ENCODE data around the gene ZMYND19.

Gene ZMYND19

DNA sequence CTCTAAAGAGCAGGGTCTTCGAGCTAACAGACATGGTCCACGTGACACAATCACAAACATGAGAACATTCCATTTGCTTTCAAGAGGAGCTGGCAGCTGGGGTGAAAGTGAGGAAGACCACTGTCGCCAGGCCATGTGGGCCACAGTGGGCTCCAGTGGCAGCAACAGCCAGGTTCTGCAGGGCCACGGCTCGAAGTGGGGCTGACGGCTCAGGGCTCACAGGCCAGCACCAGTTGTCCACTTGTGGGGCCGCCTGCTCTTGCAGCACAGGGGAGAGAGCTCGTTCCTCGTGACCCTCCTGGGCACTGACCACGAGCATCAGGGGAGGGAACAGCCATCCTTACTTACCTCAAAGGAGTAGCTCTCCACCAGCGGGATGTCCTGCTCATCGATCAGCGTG is 2.0 kb downstream of the ZMYND19 start:
- peaks cover 26% of the 10 kb centered on the region for H3K4me1 Mint-ChIP-seq
- CTCF ChIA-PET = interaction anchor here (0.7 to 2.4 kb wide), 5 partner anchors 9 to 156 kb away, joined by 4 to 12 read pairs (median 4); partner anchors contain the start of gene DPH7
- peak overlapping the region; percentile 84 for H3K4me3 Mint-ChIP-seq
- H3K9me3 Mint-ChIP-seq = no peaks in the 10 kb centered on the region
- H3K27ac Mint-ChIP-seq = no peak overlapping the region
- no peak for DNase-seq
- H3K36me3 Mint-ChIP-seq = peaks cover 14% of the 10 kb centered on the region
- no peaks in the 10 kb centered on the region for H3K27me3 Mint-ChIP-seq

DNA sequence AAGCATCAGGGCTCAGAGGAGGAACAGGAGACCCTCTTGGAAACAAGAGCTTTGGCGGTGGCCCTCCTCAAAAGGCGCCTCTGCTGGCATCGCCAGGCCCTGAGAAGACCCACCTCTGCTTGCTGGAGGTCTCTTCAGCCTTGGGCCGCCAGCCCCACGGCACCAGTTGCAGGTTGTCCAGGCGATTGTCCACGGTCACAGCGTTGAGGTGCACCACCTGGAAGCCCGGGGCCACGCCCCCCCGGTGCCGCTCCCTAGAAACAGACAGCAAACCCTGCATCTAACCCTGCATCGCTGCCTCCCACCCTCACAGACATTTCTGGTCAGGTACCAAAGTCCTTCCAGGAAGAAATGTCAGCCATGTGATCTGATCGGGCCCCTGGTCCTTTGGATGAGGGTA is 3.5 kb downstream of the ZMYND19 start:
- DNase-seq = no peak
- no peaks in the 10 kb centered on the region for H3K27me3 Mint-ChIP-seq

DNA sequence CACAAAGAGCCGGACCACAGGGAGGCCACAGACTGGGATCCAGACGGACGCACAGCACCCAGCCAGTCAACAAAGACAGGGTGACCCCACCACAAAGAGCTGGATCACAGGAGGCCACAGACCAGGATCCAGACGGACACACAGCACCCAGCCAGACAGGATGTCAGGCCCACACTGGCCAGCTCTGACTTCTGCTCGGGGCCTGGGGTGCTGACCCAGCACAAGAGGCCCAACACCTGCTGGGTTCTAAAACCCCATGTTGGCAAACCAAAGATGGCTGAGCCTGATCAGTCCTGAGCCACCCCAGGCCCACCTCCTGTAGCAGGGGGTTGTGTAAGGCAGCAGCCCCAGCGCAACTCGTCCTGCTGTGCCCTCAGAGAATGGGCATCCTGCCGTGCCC is 6.4 kb downstream of the ZMYND19 start:
- Mint-ChIP-seq H3K27me3 (no peaks in the 10 kb centered on the region), H3K27ac (no peak overlapping the region), H3K4me1 (peaks cover 18% of the 10 kb centered on the region), H3K9me3 (no peaks in the 10 kb centered on the region), H3K4me3 (no peak overlapping the region), H3K36me3 (peaks cover 19% of the 10 kb centered on the region)
- CTCF ChIA-PET = no interaction called here
- no peak for DNase-seq

More for the DNA sequence above, 3.5 kb downstream of the ZMYND19 start:
- H3K4me3 Mint-ChIP-seq = no peak overlapping the region
- peaks cover 21% of the 10 kb centered on the region for H3K36me3 Mint-ChIP-seq
- CTCF ChIA-PET = interaction anchor here (2.4 kb wide), 1 partner anchor 7 kb away, joined by 12 read pairs; the partner anchor contains the start of gene DPH7
- H3K27ac Mint-ChIP-seq = no peak overlapping the region
- H3K9me3 Mint-ChIP-seq = no peaks in the 10 kb centered on the region
- H3K4me1 Mint-ChIP-seq = peaks cover 23% of the 10 kb centered on the region

DNA sequence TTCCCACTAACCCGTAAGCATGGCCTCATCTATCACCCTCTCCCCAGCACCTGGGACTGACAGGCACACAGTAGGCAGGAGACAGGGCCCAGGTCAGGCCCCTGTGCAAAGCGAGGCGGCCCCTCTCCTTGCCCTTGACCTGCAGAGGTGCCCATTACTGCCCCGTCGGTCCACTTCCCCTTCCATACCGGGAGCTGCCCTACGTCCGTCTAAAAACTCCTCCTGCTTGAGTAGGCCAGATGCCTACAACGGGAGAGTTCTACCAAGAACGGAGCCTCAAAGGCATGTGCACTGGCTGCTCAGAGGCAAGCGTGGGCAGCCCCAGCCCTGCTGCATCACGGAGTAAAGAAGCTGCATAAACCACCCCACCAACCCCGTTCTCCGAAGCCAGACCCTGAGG is 7.0 kb downstream of the ZMYND19 start:
- peaks cover 19% of the 10 kb centered on the region for H3K36me3 Mint-ChIP-seq

DNA sequence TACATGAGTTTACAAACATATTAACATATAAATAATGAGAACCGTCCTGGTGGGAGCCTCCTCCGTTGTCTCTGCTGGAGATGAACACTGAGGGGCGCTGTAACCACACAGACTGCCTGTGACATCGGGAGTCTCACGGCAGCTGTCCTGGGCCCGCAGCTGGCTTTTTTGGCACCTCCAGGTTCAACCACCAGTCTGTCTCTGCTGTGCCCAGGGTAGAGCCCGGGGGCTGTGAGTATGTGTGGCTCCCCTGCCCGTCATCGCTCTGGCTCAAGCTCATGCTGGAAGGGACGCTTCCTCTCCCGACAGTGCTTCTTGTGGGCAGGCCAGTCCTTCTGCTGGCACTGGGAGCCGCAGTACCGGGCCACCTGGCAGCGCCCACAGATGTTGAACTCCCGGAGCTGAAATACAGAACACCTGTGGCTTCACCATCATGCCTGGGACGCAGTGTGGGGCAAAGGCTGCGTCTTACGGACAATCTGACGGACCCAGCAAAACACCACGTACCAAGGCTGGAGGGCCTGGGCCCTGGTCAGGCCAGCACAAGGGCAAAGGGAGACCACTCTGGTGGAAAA is 7.9 kb downstream of the ZMYND19 start:
- H3K27ac Mint-ChIP-seq = no peak overlapping the region
- CTCF ChIA-PET = interaction anchor here (1.6 kb wide), 1 partner anchor 113 kb away, joined by 3 read pairs; no protein-coding TSS in a partner anchor
- H3K4me1 Mint-ChIP-seq = peaks cover 14% of the 10 kb centered on the region

More for the DNA sequence above, 7.0 kb downstream of the ZMYND19 start:
- Mint-ChIP-seq H3K4me1 (peaks cover 13% of the 10 kb centered on the region), H3K9me3 (no peaks in the 10 kb centered on the region), H3K27me3 (no peaks in the 10 kb centered on the region), H3K4me3 (no peak overlapping the region), H3K27ac (no peak overlapping the region)
- no peak for DNase-seq
- CTCF ChIA-PET = no interaction called here

DNA sequence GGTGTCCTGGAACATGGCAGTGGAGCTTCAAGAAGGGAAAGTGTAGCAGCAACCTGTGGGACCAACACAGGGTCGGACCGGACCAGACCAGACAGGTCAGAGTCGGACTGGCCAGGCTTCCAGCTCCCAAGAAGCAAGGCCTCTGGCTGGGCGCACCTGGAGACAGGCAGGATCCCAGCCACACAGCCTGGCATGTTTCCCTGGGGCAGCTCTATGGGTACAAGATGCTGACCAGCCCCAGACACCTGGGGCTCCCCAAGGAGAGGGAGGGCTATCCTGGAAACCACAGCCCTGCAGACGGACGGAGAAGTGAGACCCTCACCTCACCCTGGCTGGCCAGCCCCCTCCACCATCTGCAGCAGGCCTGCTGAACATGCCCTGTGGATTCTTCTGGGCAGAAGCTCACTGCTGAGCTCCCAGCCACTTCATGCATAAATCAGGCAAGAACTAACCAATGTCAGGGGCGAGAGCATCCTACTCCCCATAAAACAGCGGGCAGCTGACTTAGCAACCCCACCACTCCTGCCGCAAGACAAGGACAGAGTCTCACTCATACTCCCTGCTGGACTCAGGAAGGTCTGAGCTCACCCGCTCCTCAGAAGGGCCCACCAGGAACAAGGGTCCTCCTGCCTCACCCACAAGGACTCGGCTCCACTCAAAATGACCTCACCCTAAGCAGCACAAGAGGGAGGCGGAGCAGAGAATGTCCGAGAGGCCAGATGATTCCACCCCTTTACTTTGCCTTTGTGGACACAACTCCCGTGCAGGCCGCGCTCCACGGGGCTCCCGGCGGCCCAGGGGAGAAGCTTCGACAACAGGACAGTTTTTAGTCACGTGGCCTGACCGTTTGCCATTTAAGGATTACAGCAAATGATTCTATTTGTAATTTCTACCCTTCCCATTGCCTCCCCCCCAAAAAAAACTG is 8.7 kb downstream of the ZMYND19 start:
- CTCF ChIA-PET = interaction anchor here (0.7 to 1.6 kb wide), 5 partner anchors 9 to 114 kb away, joined by 3 to 4 read pairs (median 3); partner anchors contain the start of gene ZMYND19
- H3K9me3 Mint-ChIP-seq = no peaks in the 10 kb centered on the region
- H3K36me3 Mint-ChIP-seq = peaks cover 16% of the 10 kb centered on the region
- DNase-seq = no peak
- H3K27ac Mint-ChIP-seq = no peak overlapping the region
- H3K4me3 Mint-ChIP-seq = no peak overlapping the region
- no peaks in the 10 kb centered on the region for H3K27me3 Mint-ChIP-seq
- peaks cover 20% of the 10 kb centered on the region for H3K4me1 Mint-ChIP-seq

More for the DNA sequence above, 7.9 kb downstream of the ZMYND19 start:
- H3K36me3 Mint-ChIP-seq = peaks cover 14% of the 10 kb centered on the region
- H3K4me3 Mint-ChIP-seq = no peak overlapping the region
- no peaks in the 10 kb centered on the region for H3K9me3 Mint-ChIP-seq
- DNase-seq = peak; percentile 53
- H3K27me3 Mint-ChIP-seq = no peaks in the 10 kb centered on the region

DNA sequence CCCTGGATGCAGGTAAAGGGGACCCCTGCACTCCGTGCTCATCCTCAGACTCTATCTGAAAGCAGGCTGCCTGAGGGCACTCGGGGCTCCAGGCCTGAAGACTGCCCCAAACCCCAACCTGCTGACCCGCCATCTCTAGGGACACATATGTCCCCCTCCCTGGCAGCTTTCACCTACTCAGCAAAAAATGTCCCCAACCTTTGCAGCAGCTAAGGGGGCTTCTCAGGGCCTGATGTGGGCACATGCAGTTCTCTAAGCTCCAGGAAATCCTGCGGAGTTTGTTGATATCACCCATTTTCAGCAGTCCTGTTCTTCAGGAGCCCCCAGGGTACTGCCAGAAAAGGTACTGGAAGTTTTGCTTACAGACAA is 9.4 kb downstream of the ZMYND19 start:
- Mint-ChIP-seq H3K36me3 (peaks cover 12% of the 10 kb centered on the region), H3K4me1 (peaks cover 27% of the 10 kb centered on the region), H3K27ac (no peak overlapping the region), H3K9me3 (no peaks in the 10 kb centered on the region), H3K4me3 (no peak overlapping the region), H3K27me3 (no peaks in the 10 kb centered on the region)
- no peak for DNase-seq
- CTCF ChIA-PET = interaction anchor here (0.7 to 1.6 kb wide), 4 partner anchors 22 to 114 kb away, joined by 3 to 4 read pairs (median 4); no protein-coding TSS in a partner anchor

DNA sequence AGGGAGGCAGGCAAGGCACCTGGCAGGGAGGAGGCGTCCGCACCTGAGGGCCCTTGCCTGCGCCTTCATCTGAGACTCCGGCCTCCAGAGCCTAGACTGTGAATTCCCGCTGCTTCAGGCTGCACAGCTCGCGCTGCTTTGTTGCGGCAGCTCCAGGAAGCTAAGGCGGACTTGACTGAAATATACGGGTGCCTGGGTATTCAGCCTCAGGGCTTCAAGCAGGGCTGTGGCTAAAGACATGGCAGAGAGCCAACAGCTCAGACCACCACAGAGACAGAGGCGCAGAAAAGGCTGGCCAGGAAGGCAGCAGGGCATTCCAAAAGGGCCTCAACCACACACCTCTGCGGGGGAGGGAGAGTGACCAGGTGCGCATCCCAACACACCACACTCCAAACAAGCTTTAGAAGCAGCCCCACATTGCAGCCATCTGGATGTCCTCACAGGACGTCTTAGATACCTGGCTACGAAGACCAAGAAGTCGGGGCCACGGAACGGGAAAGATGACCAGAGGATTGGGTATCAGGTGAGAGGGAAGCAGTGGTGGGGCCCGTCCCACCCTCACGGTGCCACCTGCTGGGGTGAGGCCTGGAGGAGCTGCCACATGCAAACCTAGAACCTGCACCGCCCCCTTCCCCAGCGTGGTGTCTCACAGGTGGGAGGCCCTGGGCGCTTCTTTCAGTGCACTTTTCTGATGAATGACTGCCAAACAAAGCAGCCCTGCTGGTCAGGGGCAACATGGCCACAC is 9.9 kb downstream of the ZMYND19 start:
- peaks cover 32% of the 10 kb centered on the region for H3K4me1 Mint-ChIP-seq
- no peak overlapping the region for H3K4me3 Mint-ChIP-seq
- CTCF ChIA-PET = interaction anchor here (0.6 to 1.9 kb wide), 6 partner anchors 8 to 115 kb away, joined by 3 to 12 read pairs (median 4); partner anchors contain the start of gene MRPL41

DNA sequence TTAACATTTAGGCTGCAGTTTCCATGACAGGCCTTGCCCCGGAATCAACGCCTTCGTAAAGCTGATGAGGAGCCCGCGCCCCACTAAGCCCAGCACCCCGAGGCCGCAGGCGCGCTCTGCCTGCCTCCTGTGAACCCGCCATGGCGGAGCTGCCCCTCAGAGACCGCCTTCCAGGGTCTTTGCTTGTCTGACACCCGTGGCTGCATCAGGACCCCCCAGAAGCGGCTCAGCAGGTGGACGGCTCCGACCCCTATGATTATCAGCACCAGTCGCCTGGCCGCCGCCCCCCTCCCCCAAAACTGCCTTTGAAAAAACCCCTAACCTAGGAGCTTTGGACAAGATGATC is 11.1 kb downstream of the ZMYND19 start:
- Mint-ChIP-seq H3K4me1 (peaks cover 35% of the 10 kb centered on the region), H3K4me3 (peak overlapping the region; percentile 82), H3K9me3 (no peaks in the 10 kb centered on the region), H3K27ac (peak overlapping the region; percentile 74), H3K36me3 (peaks cover 25% of the 10 kb centered on the region), H3K27me3 (no peaks in the 10 kb centered on the region)
- CTCF ChIA-PET = interaction anchor here (0.6 to 1.9 kb wide), 6 partner anchors 9 to 217 kb away, joined by 3 to 12 read pairs (median 4); partner anchors contain the start of genes MRPL41 and ZMYND19
- no peak for DNase-seq

More for the DNA sequence above, 9.9 kb downstream of the ZMYND19 start:
- no peak for DNase-seq
- Mint-ChIP-seq H3K27me3 (no peaks in the 10 kb centered on the region), H3K9me3 (no peaks in the 10 kb centered on the region), H3K36me3 (peaks cover 17% of the 10 kb centered on the region), H3K27ac (no peak overlapping the region)

DNA sequence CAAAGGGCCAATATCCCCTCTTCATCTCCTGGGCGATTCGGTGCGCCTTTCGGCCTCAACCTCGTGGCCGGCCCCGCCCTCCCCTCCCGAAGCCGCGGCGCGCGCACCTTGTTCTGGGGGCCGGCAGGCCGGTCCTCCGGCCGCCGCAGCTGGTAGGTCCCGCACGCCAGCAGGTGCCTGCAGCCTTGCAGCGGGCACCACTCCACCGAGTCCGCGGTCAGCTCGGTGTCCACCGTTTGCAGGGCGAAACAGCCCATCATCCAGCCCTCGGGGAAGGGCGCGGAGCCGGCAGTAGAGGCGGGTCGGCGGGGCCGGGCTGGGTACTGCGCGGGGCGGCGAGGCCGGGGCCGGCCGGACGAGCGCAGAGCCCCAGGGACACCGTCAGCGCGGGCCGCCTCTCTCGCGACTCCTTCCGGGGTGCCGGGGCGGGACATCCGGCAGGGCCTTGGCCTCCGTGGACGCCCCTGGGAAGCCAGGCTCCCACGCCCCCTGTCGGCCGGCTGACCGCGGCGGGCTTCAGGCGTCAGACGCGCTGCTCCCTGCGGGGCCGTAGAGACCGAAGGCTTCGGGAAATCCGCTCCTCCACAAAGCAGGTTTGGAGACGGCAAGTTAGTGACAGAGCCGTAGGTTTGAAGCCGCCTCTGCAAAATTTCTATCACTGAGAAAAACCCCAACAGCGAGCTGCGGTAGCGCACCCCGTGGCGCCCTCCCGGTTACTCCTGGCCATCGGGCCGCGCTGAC is 11.6 kb downstream of the ZMYND19 start, which contains the start of gene DPH7:
TSS of gene DPH7 (minus strand) at position 408 of the 741 bp plus-strand sequence. CDS start at position 260, 148 bp downstream.
- Mint-ChIP-seq H3K4me3 (peak within 1 kb of the TSS; percentile 82), H3K9me3 (no peaks in the 10 kb centered on the region), H3K4me1 (peaks cover 35% of the 10 kb centered on the region), H3K27ac (peak within 1 kb of the TSS; percentile 79), H3K36me3 (peaks cover 28% of the 10 kb centered on the region), H3K27me3 (no peaks in the 10 kb centered on the region)
- CTCF ChIA-PET = interaction anchor here (0.6 to 1.9 kb wide), 6 partner anchors 9 to 218 kb away, joined by 3 to 12 read pairs (median 4); partner anchors contain the start of genes MRPL41 and ZMYND19
- DNase-seq = peak; percentile 96

DNA sequence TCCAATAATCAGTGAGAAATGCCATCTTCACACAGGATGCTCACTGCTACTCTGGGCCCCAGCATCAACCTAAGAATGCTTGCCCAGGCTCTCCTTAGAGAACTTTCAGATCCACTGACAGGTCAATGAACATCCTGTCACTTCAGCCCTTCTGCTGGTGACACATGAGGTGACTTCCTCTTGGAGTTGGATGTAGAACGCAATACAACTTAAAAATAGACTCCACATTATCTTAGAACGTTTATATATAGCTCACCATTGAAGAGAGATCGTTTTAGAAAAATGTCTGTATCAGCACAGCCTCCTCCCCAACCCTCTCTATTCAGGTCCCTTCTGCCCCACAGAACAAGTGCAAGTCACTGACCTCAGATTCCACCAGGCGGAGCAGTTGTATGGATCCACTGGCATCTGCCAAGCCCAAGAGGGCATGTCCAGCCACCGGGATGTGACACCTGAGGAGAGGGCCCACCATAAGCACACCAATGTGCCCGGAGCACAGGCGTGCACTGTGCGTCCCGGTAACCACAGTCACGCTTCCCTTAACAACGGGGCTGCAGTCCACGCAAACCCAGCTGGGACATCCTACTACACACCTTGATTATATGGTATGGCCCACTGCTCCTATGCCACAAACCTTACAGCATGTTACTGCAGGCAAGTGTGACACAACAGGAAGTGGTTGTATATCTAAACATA is 14.4 kb downstream of the ZMYND19 start:
- CTCF ChIA-PET = interaction anchor here (1.1 to 1.6 kb wide), 2 partner anchors 24 to 41 kb away, joined by 4 to 5 read pairs; partner anchors contain the start of gene MRPL41
- Mint-ChIP-seq H3K4me1 (peaks cover 35% of the 10 kb centered on the region), H3K27ac (peak overlapping the region; percentile 72), H3K9me3 (no peaks in the 10 kb centered on the region), H3K4me3 (peak overlapping the region; percentile 47), H3K27me3 (no peaks in the 10 kb centered on the region), H3K36me3 (peaks cover 33% of the 10 kb centered on the region)
- no peak for DNase-seq

DNA sequence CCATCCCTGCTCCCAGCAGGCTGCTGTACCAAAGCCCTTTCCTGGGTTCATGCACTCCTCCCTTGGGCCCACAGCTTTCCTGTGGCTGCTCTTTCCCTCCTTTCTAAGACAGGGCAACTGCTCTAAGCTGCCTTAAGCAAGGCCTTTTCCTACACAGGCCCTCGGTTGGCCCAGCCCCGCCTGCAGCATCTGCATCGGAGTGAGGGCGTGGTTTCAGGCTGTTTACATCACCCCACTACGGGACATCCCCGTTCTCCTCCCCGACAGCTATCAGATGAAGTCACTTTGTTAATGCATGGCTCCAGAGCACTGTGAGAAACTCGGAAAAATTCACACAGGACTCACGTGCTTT is 15.0 kb downstream of the ZMYND19 start:
- peak overlapping the region; percentile 50 for H3K27ac Mint-ChIP-seq
- H3K36me3 Mint-ChIP-seq = peaks cover 38% of the 10 kb centered on the region
- H3K4me3 Mint-ChIP-seq = no peak overlapping the region
- no peaks in the 10 kb centered on the region for H3K9me3 Mint-ChIP-seq
- CTCF ChIA-PET = no interaction called here
- H3K4me1 Mint-ChIP-seq = peaks cover 36% of the 10 kb centered on the region
- DNase-seq = no peak
- no peaks in the 10 kb centered on the region for H3K27me3 Mint-ChIP-seq

DNA sequence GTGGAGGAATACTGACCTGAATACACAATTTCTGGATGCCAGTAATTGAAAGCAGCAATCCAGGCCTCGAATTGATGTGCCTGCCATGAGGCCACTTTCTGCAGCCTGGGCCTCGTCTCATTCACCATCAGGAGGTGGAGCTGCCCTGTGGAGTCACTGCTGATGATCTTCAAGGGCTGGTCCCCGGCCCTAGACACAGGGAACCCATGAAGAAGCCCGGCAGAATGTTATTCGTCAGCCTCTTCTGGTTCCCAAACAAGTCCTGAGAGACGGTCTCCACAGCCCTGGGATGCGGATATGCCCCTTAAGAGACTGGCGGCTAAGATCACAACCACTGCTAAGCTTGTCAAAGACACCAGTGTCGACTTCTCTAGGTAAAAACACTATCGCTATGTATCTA is 16.1 kb downstream of the ZMYND19 start:
- Mint-ChIP-seq H3K4me3 (no peak overlapping the region), H3K4me1 (peaks cover 36% of the 10 kb centered on the region), H3K27ac (no peak overlapping the region), H3K27me3 (no peaks in the 10 kb centered on the region), H3K36me3 (peaks cover 40% of the 10 kb centered on the region), H3K9me3 (no peaks in the 10 kb centered on the region)
- CTCF ChIA-PET = interaction anchor here (1.2 kb wide), 1 partner anchor 14 kb away, joined by 3 read pairs; no protein-coding TSS in a partner anchor
- DNase-seq = no peak

Measured in activated naive CD4-positive, alpha-beta T cell treated with anti-CD3 and anti-CD28 coated beads, Interleukin-2, amount 10 ng/mL, durations not matched to agents 7 days and 5 days (primary cell).